ENCODE measurements around the gene RPS27. TPM values are rescaled to one million over a fixed set of nuclear protein-coding genes. Genes with fewer than 3 reads are reported as not detected.
A peak's percentile ranks its signal among the peaks of the same experiment; 100 is the strongest.
"Not testable (repeated sequence)": the region's sequence is repeated elsewhere in the genome, so short reads cannot be mapped to it uniquely, and the experiment has no call there.

Gene RPS27
- total RNA-seq, 1 experiment from 2014 or later = 2,701 TPM

DNA sequence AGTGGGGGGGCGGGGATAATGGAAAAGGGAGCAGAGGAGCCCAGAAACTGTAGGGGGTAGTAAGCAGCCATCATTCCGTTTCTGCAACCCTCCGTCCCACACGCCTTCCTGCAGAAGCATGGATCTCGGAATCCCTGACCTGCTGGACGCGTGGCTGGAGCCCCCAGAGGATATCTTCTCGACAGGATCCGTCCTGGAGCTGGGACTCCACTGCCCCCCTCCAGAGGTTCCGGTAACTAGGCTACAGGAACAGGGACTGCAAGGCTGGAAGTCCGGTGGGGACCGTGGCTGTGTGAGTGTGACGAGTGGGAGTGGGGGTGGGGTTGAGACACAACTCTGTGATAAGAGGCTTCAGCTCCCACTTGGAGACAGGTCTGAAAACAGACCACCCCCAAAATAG lies 22.2 kb upstream of the RPS27 start:
- no peak for DNase-seq
- peak overlapping the region; percentile 69 for H3K4me3 ChIP-seq (ENCODE audit: insufficient read depth, low read depth, low read length)
- no peaks in the 10 kb centered on the region for H3K27me3 ChIP-seq (ENCODE audit: control insufficient read depth, insufficient read depth, low read length)
- no peaks in the 10 kb centered on the region; the same call in 1 of the 2 replicates for H3K36me3 ChIP-seq (replicated peaks; ENCODE audit: control insufficient read depth, insufficient read depth, low read length)

DNA sequence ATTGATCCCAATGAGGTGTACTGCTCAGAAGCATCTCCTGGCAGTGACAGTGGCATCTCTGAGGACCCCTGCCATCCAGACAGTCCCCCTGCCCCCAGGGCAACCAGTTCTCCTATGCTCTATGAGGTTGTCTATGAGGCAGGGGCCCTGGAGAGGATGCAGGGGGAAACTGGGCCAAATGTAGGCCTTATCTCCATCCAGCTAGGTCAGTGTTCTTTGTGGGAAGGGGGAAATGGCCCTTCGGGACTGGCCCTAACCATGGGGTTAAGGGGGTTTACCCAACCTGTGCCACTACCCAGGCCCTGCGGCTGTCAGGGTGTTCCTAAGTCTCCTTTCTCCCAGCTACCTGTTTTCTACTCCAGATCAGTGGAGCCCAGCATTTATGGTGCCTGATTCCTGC lies 21.6 kb upstream of the RPS27 start:
- no peak for DNase-seq
- H3K36me3 ChIP-seq (replicated peaks; ENCODE audit: control insufficient read depth, insufficient read depth, low read length) = peaks cover 4% of the 10 kb centered on the region
- H3K27me3 ChIP-seq (ENCODE audit: control insufficient read depth, insufficient read depth, low read length) = no peaks in the 10 kb centered on the region
- H3K4me3 ChIP-seq (ENCODE audit: insufficient read depth, low read depth, low read length) = no peak overlapping the region

DNA sequence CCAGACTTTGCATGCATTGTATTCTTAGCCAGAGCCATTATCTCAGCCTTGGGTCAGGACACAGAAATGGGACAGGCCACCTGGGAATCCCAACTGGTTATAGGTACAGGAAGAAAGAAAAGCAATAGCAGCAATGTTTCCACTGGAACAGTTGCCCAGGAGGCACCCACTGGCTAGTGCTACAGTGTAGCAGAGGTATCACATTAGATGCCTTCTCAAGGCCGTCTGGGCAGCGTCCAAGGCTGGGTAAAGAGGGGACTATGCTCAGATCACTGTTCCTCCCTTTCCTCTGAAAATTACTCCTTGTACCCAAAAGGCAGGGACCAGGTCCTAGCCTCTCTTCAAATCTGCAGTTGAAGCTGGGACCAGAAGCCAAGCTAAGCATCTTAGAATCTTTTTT lies 20.2 kb upstream of the RPS27 start:
- Histone ChIP-seq H3K27me3 (ENCODE audit: control insufficient read depth, insufficient read depth, low read length) (no peaks in the 10 kb centered on the region), H3K4me3 (ENCODE audit: insufficient read depth, low read depth, low read length) (no peak overlapping the region), H3K36me3 (replicated peaks; ENCODE audit: control insufficient read depth, insufficient read depth, low read length) (peaks cover 9% of the 10 kb centered on the region)
- DNase-seq = no peak

DNA sequence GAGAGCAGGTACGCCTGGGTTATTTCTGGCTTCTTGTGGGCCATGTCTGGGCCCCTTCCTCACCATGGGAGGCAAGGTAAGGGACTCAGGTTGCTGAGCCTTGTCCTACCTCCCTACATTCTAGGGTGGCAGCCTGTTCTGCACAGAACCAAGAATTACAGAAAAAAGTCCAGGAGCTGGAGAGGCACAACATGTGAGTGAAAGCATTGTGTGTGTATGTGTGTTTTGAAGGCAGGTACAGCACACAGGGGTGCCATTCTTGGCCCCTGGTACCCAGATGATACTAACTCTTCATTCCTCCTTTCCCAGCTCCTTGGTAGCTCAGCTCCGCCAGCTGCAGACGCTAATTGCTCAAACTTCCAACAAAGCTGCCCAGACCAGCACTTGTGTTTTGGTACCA lies 17.5 kb upstream of the RPS27 start:
- peaks cover 13% of the 10 kb centered on the region for H3K36me3 ChIP-seq (replicated peaks; ENCODE audit: control insufficient read depth, insufficient read depth, low read length)
- no peaks in the 10 kb centered on the region for H3K27me3 ChIP-seq (ENCODE audit: control insufficient read depth, insufficient read depth, low read length)

DNA sequence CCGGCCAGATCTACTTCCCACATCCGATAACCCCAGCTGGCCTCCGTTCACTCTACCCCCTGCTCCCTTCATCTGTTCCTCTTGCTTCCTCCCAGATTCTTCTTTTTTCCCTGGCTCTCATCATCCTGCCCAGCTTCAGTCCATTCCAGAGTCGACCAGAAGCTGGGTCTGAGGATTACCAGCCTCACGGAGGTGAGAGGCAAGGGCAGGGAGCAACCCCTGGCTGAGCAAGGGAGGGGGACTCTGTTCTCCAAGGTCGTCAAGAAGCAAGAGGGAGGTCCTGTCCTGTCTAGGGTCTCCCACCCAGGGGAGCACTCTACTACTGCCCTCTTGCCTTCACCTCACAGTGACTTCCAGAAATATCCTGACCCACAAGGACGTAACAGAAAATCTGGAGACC lies 17.0 kb upstream of the RPS27 start:
- no peak for DNase-seq
- Histone ChIP-seq H3K36me3 (replicated peaks; ENCODE audit: control insufficient read depth, insufficient read depth, low read length) (peaks cover 13% of the 10 kb centered on the region), H3K27me3 (ENCODE audit: control insufficient read depth, insufficient read depth, low read length) (no peaks in the 10 kb centered on the region), H3K4me3 (ENCODE audit: insufficient read depth, low read depth, low read length) (no peak overlapping the region)

More for the DNA sequence above, 17.5 kb upstream of the RPS27 start:
- no peak overlapping the region for H3K4me3 ChIP-seq (ENCODE audit: insufficient read depth, low read depth, low read length)
- DNase-seq = no peak

DNA sequence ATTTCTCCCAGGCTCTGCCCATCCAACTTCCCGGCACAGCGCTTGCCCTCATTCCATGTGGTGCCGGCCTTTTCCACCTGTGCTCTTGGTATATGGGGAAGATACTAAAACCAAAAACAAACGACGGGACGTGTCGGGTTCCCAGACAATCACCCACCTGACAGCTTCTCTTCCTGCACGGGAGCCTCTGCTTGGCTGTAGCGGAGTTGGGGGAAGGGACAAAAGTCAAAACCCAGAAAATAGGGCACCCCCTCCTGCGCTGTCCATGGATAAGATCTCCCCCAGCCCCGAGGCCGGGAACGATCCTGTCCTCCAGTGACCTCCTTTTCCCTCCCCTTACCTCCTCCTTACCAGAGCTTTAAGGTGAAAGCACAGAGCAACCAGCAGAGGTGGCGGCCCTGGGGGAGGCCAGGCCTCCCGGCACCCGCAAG lies 13.7 kb upstream of the RPS27 start:
- Histone ChIP-seq H3K4me3 (ENCODE audit: insufficient read depth, low read depth, low read length) (peak overlapping the region; percentile 97), H3K27me3 (ENCODE audit: control insufficient read depth, insufficient read depth, low read length) (no peaks in the 10 kb centered on the region), H3K36me3 (replicated peaks; ENCODE audit: control insufficient read depth, insufficient read depth, low read length) (peaks cover 15% of the 10 kb centered on the region)
- no peak for DNase-seq

DNA sequence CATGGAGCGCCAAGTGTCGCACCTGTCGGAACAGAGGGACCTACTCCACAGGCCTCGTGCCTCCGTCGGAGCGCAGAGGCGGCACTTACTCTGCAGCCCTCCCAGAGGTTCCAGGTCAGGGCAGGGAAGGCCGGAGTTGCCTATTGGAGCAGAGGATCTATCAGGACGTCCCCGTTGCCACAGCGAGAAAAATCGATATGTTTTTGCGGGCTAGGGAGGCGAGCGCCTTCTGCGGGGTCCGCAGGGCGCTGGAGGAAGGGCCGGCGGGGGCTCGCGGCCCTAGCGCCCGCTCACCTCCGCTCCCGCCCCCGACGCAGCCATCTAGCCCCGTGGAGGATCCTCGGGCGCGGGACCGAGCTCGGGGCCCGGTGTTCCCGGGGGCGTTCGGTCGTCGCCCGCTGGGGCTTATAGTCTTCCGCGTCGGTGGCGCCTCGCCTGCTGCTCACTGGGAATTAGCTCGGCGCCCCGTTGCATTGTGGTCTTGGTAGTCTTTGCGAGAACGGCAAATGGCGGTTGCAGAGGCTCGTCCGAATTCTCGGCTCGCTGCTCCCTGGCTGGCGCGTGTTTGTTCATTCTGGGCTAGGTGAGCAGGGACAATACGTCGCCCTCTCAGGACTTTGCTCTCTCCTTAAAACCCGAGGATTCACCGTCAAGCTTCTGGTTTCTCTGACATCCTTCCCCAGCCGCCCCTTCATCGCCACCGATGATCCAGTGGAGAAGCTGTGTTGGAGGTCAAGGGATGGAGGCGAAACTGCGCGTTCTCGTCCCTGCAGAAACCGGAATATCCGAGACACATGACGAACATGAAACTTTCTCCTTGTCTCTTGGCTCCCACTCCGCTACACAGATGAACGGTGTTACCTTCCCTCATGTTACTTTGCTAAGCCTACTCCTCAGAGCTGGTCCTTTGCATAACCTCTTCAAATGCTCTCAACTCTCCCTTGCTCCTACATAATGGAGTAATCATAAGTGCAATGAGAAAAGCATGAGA lies 13.0 kb upstream of the RPS27 start, which contains the start of gene JTB:
Gene JTB, minus strand, starts transcription at position 425 of the 991 bp plus-strand sequence. Its CDS starts 422 bp downstream, at position 3.
- Histone ChIP-seq H3K27me3 (ENCODE audit: control insufficient read depth, insufficient read depth, low read length) (no peaks in the 10 kb centered on the region), H3K36me3 (replicated peaks; ENCODE audit: control insufficient read depth, insufficient read depth, low read length) (peaks cover 15% of the 10 kb centered on the region), H3K4me3 (ENCODE audit: insufficient read depth, low read depth, low read length) (peak within 1 kb of the TSS; percentile 97)
- peak; percentile 90 for DNase-seq

DNA sequence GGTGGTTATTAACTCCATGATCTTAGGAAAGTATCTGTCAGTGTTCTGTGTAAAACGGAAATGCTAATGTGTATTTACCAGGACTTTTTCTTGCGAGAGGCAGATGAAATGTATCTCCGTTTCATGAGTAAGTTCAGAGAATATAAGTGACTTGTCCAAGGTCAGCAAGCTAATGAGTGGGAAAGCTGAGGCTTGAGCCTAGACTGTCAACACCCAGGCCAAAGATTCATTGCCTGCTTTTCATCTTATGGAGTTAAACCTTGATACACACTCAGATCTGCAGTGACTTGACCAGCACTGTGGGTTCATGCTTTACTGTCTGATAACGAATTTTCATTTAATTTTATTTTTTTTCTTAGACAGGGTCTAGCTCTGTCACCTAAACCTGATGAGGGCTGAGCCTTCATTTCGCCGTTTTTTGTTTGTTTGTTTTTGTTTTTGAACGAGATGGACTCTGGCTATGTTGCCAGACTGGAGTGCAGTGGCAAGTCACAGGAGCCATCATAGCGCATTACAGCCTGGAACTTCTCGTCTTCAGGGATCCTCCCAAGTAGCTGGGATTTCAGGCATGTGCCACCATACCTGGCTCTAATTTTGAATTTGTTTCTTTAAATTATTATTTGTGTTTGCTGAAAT lies 12.2 kb upstream of the RPS27 start:
- no peak for DNase-seq
- H3K36me3 ChIP-seq (replicated peaks; ENCODE audit: control insufficient read depth, insufficient read depth, low read length) = peaks cover 15% of the 10 kb centered on the region
- H3K4me3 ChIP-seq (ENCODE audit: insufficient read depth, low read depth, low read length) = peak overlapping the region; percentile 97
- no peaks in the 10 kb centered on the region for H3K27me3 ChIP-seq (ENCODE audit: control insufficient read depth, insufficient read depth, low read length)

DNA sequence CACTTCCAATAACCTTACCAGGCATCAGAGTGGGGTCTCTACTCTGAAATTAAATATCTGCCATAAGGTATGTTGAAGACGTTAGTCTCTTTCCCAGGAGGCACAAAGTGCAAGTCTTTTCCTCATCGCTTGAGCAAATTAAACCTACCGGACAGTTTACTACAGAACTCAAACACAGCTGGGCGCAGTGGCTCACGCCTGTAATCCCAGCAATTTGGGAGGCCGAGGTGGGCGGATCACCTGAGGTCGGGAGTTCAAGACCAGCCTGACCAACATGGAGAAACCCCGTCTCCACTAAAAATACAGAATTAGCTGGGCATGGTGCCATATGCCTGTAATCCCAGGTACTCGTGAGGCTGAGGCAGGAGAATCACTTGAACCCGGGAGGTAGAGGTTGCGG lies 11.5 kb upstream of the RPS27 start:
- DNase-seq; H3K4me3 ChIP-seq (ENCODE audit: insufficient read depth, low read depth, low read length); H3K27me3 ChIP-seq (ENCODE audit: control insufficient read depth, insufficient read depth, low read length): not testable (repeated sequence)
- peaks cover 12% of the 10 kb centered on the region for H3K36me3 ChIP-seq (replicated peaks; ENCODE audit: control insufficient read depth, insufficient read depth, low read length)

DNA sequence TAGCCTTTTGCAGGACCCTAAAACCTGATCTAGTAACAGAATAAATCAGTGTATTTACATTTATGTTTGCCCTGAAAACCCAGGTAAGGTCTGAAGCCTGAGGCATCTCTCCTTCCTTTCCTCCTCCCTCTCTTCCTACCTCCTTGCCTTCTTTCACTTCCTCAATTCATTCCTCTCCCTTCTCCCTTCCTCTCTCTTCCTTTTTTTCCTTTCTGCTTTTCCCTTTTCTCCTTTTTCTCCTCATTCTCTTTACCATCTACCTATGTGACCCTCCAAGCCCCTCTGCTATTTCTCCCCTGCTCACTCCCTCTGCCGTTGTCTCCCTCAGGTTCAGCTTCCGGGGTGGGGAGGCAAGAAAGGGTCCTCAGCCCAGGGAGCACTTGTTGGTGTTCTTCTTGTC lies 8.8 kb upstream of the RPS27 start:
- H3K27me3 ChIP-seq (ENCODE audit: control insufficient read depth, insufficient read depth, low read length); H3K36me3 ChIP-seq (replicated peaks; ENCODE audit: control insufficient read depth, insufficient read depth, low read length); H3K4me3 ChIP-seq (ENCODE audit: insufficient read depth, low read depth, low read length); DNase-seq: not testable (repeated sequence)

DNA sequence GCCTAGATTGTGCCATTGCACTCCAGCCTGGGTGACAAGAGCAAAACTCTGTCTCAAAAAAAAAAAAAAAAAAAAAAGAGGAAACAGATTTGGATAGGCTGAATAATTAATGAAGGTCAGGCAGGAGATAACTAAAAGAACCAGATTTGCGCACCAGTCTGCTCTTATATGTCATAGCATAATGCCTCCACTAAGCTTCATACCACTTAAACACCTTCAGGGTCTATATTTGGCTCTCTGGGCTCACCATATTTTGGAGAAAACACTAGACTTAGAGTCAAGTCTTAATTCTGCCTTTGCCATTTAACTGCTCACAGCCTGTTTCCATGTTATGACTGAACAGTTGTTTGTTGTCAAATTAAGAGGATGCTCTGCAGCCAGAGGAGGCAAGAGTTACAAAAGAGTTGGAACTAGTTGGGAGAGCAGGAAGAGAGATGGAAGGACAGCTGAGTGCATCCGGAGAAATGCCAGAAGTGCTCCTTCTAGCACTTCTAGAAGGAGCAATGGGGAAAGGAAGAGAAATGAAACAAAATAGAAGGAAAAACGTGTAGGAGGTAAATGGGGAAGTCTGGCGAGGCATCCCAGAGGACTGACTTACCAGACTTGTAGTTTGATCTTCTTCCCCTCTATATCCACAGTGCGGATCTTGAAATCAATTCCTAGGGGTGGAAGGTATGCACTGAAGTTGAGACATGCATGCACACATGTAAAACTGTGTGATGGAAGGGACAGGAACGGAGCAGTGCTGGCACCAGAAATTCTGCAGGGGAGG lies 6.3 kb upstream of the RPS27 start:
- H3K36me3 ChIP-seq (replicated peaks; ENCODE audit: control insufficient read depth, insufficient read depth, low read length) = peaks cover 3% of the 10 kb centered on the region
- DNase-seq = no peak
- no peak overlapping the region for H3K4me3 ChIP-seq (ENCODE audit: insufficient read depth, low read depth, low read length)
- H3K27me3 ChIP-seq (ENCODE audit: control insufficient read depth, insufficient read depth, low read length) = no peaks in the 10 kb centered on the region

DNA sequence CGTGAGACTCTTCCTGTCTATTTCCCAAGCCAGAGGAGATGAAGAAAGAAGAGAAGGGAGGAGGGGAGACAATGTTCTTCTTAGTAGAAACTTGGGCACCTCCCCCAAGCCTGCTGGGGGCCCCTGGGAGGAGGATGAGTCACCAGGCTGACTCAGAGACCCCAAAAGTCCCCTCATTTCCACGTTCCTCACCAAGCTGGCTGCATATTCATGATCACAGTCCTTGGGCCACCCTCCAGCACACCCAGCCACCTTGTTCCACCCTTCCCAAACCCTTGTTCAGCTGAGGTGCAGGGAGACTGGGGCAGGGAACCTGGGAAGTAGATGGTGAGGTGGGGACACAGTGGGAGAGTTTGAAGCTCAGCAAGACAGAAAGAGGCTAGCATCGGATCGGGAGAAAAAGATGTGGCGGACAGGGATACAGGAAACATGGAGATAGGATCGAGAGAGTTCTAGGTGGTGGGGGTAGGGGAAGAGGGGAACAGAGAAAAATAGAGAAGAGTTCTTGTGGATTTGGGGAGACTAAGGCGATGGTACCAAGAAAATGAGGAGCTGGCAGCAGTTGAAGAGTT lies 5.1 kb upstream of the RPS27 start:
- H3K27me3 ChIP-seq (ENCODE audit: control insufficient read depth, insufficient read depth, low read length) = no peaks in the 10 kb centered on the region
- peak overlapping the region; percentile 87 for H3K4me3 ChIP-seq (ENCODE audit: insufficient read depth, low read depth, low read length)
- peak; percentile 57 for DNase-seq
- H3K36me3 ChIP-seq (replicated peaks; ENCODE audit: control insufficient read depth, insufficient read depth, low read length) = peaks cover 3% of the 10 kb centered on the region

DNA sequence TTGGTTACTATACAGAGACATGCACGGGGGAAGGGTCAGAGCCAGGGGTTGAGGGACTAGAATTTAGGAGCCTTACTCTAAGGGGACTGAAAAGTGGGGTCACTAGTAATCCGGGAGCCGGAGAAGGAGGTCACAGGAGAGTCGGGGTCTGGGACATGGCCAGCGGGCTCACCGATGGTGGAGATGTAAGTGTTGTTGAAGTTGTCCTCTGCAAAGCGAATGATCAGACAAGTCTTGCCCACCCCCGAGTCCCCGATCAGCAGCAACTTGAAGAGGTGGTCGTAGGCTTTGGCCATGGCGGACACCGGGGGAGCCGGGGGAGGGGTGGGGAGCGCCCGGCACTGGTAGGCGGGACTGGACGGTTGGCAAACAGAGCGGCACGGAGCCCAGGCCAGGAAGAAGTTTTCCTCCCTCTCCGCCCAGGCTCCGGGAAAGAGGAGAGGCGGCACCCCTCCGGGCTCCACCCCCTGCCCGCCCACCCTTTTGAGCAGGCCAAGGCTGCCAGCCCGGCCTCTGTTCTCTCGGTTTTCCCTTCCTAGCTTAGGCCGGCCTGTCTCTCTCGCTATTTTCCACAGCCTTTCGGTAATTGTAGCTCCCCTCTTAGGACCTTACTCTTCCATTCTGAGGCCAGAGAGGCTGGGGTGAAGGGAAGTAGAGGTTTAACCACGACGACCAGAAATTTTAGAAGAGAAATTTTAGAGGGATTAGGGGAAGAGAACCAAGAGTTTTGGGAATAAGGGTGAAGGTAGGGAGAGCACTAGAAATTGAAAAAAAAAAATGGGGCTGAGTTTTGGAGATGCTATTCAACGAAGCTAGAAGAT lies 4.4 kb upstream of the RPS27 start, which contains the start of gene RAB13:
Gene RAB13, minus strand, starts transcription at position 399 of the 821 bp plus-strand sequence. Its CDS starts 103 bp downstream, at position 296.
- peak within 1 kb of the TSS; percentile 87 for H3K4me3 ChIP-seq (ENCODE audit: insufficient read depth, low read depth, low read length)
- H3K36me3 ChIP-seq (replicated peaks; ENCODE audit: control insufficient read depth, insufficient read depth, low read length) = peaks cover 4% of the 10 kb centered on the region
- peak; percentile 93 for DNase-seq
- no peaks in the 10 kb centered on the region for H3K27me3 ChIP-seq (ENCODE audit: control insufficient read depth, insufficient read depth, low read length)

All from H7 (cell line).